ENCODE data around the gene AGTPBP1. TPM values are rescaled to one million over a fixed set of nuclear protein-coding genes. Genes with fewer than 3 reads are reported as not detected.

Gene AGTPBP1
- total and polyA plus RNA-seq, 4 donors = 10.6 to 55.9 (median 22.4) TPM

- 75 to 94% methylated on average over 1 of the region's 1 CpG for WGBS, 2 donors
- ATAC-seq (ENCODE audit: insufficient read depth, low FRiP score) = no peak
- no peak overlapping the region for H3K27ac ChIP-seq (ENCODE audit: low read depth in 1 of 2, low read length in 1 of 2)
- no peaks in the 10 kb centered on the region for H3K27me3 ChIP-seq (ENCODE audit: control insufficient read depth in 3 of 3, insufficient read depth in 3 of 3, low read length in 2 of 3)
- TF ChIP-seq, protein P1, sequence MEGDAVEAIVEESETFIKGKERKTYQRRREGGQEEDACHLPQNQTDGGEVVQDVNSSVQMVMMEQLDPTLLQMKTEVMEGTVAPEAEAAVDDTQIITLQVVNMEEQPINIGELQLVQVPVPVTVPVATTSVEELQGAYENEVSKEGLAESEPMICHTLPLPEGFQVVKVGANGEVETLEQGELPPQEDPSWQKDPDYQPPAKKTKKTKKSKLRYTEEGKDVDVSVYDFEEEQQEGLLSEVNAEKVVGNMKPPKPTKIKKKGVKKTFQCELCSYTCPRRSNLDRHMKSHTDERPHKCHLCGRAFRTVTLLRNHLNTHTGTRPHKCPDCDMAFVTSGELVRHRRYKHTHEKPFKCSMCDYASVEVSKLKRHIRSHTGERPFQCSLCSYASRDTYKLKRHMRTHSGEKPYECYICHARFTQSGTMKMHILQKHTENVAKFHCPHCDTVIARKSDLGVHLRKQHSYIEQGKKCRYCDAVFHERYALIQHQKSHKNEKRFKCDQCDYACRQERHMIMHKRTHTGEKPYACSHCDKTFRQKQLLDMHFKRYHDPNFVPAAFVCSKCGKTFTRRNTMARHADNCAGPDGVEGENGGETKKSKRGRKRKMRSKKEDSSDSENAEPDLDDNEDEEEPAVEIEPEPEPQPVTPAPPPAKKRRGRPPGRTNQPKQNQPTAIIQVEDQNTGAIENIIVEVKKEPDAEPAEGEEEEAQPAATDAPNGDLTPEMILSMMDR (IDR thresholded peaks at IDR 0.05; ENCODE audit: control extremely low read depth, extremely low read depth) = no peak
- no peak for DNase-seq
- peaks cover 0 to 5% (median 2%) of the 10 kb centered on the region in 5 donors for H3K4me1 ChIP-seq (ENCODE audit: control insufficient read depth in 5 of 5, insufficient read depth in 5 of 5, low read length in 5 of 5)
- H3K4me3 ChIP-seq = no peak overlapping the region
- H3K9me3 ChIP-seq (ENCODE audit: control insufficient read depth in 4 of 4, insufficient read depth in 3 of 4, low read length in 3 of 4) = peaks cover 0 to 5% (median 2%) of the 10 kb centered on the region in 4 donors
- no peak overlapping the region for H3K9ac ChIP-seq (ENCODE audit: insufficient read depth in 1 of 2, low read length in 2 of 2)
- H3K36me3 ChIP-seq (ENCODE audit: control insufficient read depth in 4 of 4, insufficient read depth in 4 of 4, low read length in 4 of 4) = peaks cover 0 to 6% (median 3%) of the 10 kb centered on the region in 4 donors
Observed at GRCh38 chr9:85605905-85606304, 135.8 kb downstream of the AGTPBP1 start.

GRCh38 chr9:85603936-85604335 is 137.8 kb downstream of the AGTPBP1 start:
- Histone ChIP-seq H3K27ac (ENCODE audit: low read depth in 1 of 2, low read length in 1 of 2) (no peak overlapping the region), H3K27me3 (ENCODE audit: control insufficient read depth in 3 of 3, insufficient read depth in 3 of 3, low read length in 2 of 3) (no peaks in the 10 kb centered on the region), H3K36me3 (ENCODE audit: control insufficient read depth in 4 of 4, insufficient read depth in 4 of 4, low read length in 4 of 4) (peaks cover 0 to 6% (median 3%) of the 10 kb centered on the region in 4 donors), H3K9ac (ENCODE audit: insufficient read depth in 1 of 2, low read length in 2 of 2) (no peak overlapping the region), H3K9me3 (ENCODE audit: control insufficient read depth in 4 of 4, insufficient read depth in 3 of 4, low read length in 3 of 4) (peaks cover 0 to 5% (median 2%) of the 10 kb centered on the region in 4 donors), H3K4me3 (no peak overlapping the region), H3K4me1 (ENCODE audit: control insufficient read depth in 5 of 5, insufficient read depth in 5 of 5, low read length in 5 of 5) (peaks cover 0 to 7% (median 0%) of the 10 kb centered on the region in 5 donors)
- DNase-seq (no peak), ATAC-seq (ENCODE audit: insufficient read depth, low FRiP score) (no peak)
- TF ChIP-seq, protein P1 (IDR thresholded peaks at IDR 0.05; ENCODE audit: control extremely low read depth, extremely low read depth) = no peak
- 95% methylated on average over 3 of the region's 3 CpGs for WGBS, 2 donors

DNA sequence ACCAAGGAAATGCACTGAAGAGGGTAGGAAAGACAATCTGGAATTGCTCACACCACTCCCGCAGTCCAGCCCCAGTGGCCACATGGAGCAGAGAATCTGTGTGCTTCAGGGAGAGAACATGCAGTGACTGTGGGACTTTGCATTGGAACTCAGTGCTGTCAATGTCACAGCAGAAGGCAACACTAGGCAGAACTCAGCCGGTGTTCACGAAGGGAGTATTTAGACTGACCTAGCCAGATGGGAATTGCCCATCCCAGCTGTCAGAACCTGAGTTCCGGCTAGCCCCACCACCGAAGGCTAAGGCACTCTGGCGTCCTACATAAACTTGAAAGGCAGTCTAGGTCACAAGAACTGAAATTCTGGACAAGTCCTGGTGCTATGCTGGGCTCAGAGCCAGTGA is 139.0 kb downstream of the AGTPBP1 start:
- ATAC-seq (ENCODE audit: insufficient read depth, low FRiP score) = no peak
- WGBS, 2 donors = 96 to 98% methylated on average over 6 of the region's 6 CpGs

More for the DNA sequence above, 139.0 kb downstream of the AGTPBP1 start:
- no peak overlapping the region for H3K9ac ChIP-seq (ENCODE audit: insufficient read depth in 1 of 2, low read length in 2 of 2)
- peaks cover 0 to 7% (median 0%) of the 10 kb centered on the region in 5 donors for H3K4me1 ChIP-seq (ENCODE audit: control insufficient read depth in 5 of 5, insufficient read depth in 5 of 5, low read length in 5 of 5)
- TF ChIP-seq, protein P1 (IDR thresholded peaks at IDR 0.05; ENCODE audit: control extremely low read depth, extremely low read depth) = no peak
- peaks cover 0 to 5% (median 2%) of the 10 kb centered on the region in 4 donors for H3K9me3 ChIP-seq (ENCODE audit: control insufficient read depth in 4 of 4, insufficient read depth in 3 of 4, low read length in 3 of 4)
- DNase-seq = no peak
- H3K4me3 ChIP-seq = no peak overlapping the region
- H3K27me3 ChIP-seq (ENCODE audit: control insufficient read depth in 3 of 3, insufficient read depth in 3 of 3, low read length in 2 of 3) = no peaks in the 10 kb centered on the region
- no peak overlapping the region for H3K27ac ChIP-seq (ENCODE audit: low read depth in 1 of 2, low read length in 1 of 2)
- peaks cover 0 to 6% (median 3%) of the 10 kb centered on the region in 4 donors for H3K36me3 ChIP-seq (ENCODE audit: control insufficient read depth in 4 of 4, insufficient read depth in 4 of 4, low read length in 4 of 4)

Data from lung (tissue), 12 donors.